ENCODE results near the gene PCDH15. TPM values are rescaled to one million over a fixed set of nuclear protein-coding genes. Genes with fewer than 3 reads are reported as not detected.

PCDH15 gene
- total RNA-seq, 4 donors from 2014 or later, result 0.32 TPM; not detected in 3

DNA sequence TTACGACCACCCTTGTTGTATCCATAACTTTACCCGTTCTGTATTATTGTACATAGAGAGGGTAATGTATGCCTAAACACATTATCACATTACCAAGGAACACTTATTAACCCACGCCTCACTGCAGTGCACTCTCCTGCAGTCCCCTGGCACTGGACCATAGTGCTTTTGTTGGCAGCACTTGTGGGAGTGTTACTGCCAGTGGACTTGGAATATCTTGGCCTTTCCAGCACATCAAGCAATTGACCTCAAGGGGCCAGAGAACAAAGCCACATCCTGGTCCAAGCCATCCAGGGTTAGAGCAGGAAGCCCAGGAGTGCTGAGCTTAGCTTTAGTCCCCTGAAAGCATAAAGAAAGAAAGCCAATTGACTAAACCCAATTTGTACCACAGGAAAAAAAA, 304.2 kb downstream of the PCDH15 start:
- DNase-seq (ENCODE audit: low spot score) (no peak), ATAC-seq (ENCODE audit: low FRiP score) (no peak)
- TF ChIP-seq, protein P1, sequence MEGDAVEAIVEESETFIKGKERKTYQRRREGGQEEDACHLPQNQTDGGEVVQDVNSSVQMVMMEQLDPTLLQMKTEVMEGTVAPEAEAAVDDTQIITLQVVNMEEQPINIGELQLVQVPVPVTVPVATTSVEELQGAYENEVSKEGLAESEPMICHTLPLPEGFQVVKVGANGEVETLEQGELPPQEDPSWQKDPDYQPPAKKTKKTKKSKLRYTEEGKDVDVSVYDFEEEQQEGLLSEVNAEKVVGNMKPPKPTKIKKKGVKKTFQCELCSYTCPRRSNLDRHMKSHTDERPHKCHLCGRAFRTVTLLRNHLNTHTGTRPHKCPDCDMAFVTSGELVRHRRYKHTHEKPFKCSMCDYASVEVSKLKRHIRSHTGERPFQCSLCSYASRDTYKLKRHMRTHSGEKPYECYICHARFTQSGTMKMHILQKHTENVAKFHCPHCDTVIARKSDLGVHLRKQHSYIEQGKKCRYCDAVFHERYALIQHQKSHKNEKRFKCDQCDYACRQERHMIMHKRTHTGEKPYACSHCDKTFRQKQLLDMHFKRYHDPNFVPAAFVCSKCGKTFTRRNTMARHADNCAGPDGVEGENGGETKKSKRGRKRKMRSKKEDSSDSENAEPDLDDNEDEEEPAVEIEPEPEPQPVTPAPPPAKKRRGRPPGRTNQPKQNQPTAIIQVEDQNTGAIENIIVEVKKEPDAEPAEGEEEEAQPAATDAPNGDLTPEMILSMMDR (IDR thresholded peaks at IDR 0.05), result no peak

- TF ChIP-seq, protein P1 (IDR thresholded peaks at IDR 0.05), result no peak
- DNase-seq (ENCODE audit: low spot score), result no peak
These were observed 313.3 kb downstream of the PCDH15 start for GRCh38 chr10:54487743-54488142.

DNA sequence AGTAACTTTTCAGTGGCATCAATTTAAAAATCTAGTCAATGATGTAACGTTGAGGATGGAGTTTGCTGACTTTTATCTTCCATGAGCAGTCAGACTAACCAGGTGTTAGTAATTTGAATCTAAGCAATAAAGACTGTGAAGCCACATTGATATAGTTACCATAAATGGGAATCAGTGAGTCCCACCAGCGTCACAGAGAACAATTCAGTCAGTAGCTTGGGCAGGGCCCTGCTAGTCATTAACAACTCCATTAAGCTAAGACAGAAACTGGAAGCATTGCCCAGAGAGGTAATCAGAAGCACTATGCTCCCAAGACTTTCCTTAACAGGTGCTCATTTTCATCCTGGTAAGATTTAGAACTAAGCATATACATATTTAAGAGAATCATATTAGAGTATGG, 315.1 kb downstream of the PCDH15 start:
- ATAC-seq (ENCODE audit: low FRiP score), result no peak
- TF ChIP-seq, protein P1 (IDR thresholded peaks at IDR 0.05), result no peak
- DNase-seq (ENCODE audit: low spot score), result no peak

More at GRCh38 chr10:54487743-54488142, 313.3 kb downstream of the PCDH15 start:
- ATAC-seq (ENCODE audit: low FRiP score), result no peak

DNA sequence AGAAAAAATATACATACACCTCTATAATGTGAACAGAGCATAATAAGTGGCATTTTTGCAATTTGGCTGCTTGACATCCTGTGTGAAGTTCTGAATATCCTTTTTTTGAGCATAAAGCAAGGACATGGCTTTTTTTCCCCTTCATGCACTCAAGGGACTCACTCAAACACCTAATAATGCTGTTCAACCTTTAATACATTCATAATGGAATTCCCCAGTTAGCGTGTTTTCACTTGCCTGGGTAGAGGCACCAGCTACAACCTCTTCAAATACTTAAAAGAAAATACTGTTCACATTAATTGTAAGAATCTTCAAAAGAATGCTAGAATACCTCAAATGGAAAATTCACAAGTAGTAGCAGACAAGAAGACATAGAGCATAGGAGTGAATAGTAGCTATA, 316.8 kb downstream of the PCDH15 start:
- TF ChIP-seq, protein P1 (IDR thresholded peaks at IDR 0.05), result no peak
- no peak for DNase-seq (ENCODE audit: low spot score)
- no peak for ATAC-seq (ENCODE audit: low FRiP score)

- no peak for DNase-seq (ENCODE audit: low spot score)
- no peak for ATAC-seq (ENCODE audit: low FRiP score)
- TF ChIP-seq, protein P1 (IDR thresholded peaks at IDR 0.05), result no peak
These were observed 322.4 kb downstream of the PCDH15 start for GRCh38 chr10:54478601-54479000.

DNA sequence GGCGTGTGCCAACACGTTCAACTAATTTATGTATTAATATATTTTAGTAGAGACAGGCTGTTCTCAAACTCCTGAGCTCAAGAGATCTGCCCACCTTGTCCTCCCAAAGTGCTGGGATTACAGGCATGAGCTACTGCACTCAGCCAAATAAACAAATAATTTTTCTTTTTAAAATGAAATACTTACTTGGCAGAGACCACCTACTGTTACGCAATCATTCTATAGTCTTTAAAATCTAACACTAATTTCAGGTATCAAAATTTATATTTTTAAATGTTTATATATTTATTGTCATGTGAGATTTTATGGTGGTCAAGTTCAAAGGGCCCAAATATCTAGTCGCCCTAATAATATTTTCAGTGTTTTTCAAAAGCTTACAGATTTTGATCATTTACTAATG, 323.3 kb downstream of the PCDH15 start:
- ATAC-seq (ENCODE audit: low FRiP score) (no peak), DNase-seq (ENCODE audit: low spot score) (no peak)
- TF ChIP-seq, protein P1 (IDR thresholded peaks at IDR 0.05), result no peak

DNA sequence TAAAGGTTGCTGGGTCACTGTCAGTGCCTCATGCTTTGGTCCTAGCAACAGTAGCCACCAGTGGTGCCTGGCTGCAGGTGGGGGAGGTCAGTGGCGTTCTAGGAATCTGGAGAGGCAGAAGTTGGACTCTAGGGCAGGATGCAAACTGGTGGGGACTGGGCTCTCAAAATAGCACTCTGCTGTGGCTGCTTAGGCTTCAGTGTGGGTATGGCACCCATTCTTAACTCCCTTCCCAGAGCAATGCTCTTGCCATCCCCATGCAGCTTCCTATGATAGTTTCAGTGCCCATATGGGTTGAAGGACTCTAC, 330.8 kb downstream of the PCDH15 start:
- no peak for ATAC-seq (ENCODE audit: low FRiP score)
- TF ChIP-seq, protein P1 (IDR thresholded peaks at IDR 0.05), result no peak

More for the DNA sequence above, 330.8 kb downstream of the PCDH15 start:
- no peak for DNase-seq (ENCODE audit: low spot score)

Measured in omental fat pad (tissue), 4 donors.